Lung (tissue), 12 donors: ENCODE data around the gene IL4R. TPM values are rescaled to one million over a fixed set of nuclear protein-coding genes. Genes with fewer than 3 reads are reported as not detected.

Experiments used
- ATAC-seq: fragments of 200-7000 bp; cut with Tn5 transposase; one replicate; pipeline ENCODE4 v1.9.1; 2020; ENCODE audit warnings: moderate number of reproducible peaks; ENCODE audit not compliant: insufficient read depth, low FRiP score
- DNase-seq, 3 donors: peaks; one replicate each; pipeline ENCODE4 v3.0.0-alpha.2; 2013 to 2017
- H3K27ac ChIP-seq, 2 donors: one replicate each; pipeline ENCODE4 v1.5.1; 2013; ENCODE audit warnings: mild to moderate bottlenecking in 2 of 2, moderate library complexity in 2 of 2, control low read depth in 1 of 2, inconsistent platforms in 1 of 2, low read depth in 1 of 2, low read length in 1 of 2
- H3K27me3 ChIP-seq, 3 donors: one replicate each; pipeline ENCODE4 v1.5.1; 2013; ENCODE audit warnings: low read length in 2 of 3; ENCODE audit not compliant: control insufficient read depth in 3 of 3, insufficient read depth in 3 of 3
- H3K36me3 ChIP-seq, 4 donors: one replicate each; pipeline ENCODE4 v1.5.1; 2013; ENCODE audit warnings: low read length in 4 of 4, mild to moderate bottlenecking in 1 of 4, moderate library complexity in 1 of 4; ENCODE audit not compliant: control insufficient read depth in 4 of 4, insufficient read depth in 4 of 4
- H3K4me1 ChIP-seq, 5 donors: one replicate each; pipeline ENCODE4 v1.5.1; 2013; ENCODE audit warnings: low read length in 5 of 5, mild to moderate bottlenecking in 2 of 5, moderate library complexity in 1 of 5; ENCODE audit not compliant: control insufficient read depth in 5 of 5, insufficient read depth in 5 of 5
- H3K4me3 ChIP-seq: one replicate; pipeline ENCODE4 v1.5.1; 2013; ENCODE audit warnings: mild to moderate bottlenecking, control low read depth, moderate library complexity
- H3K9ac ChIP-seq, 2 donors: one replicate each; pipeline ENCODE4 v1.5.1; 2013; ENCODE audit warnings: low read length in 2 of 2, control low read depth in 1 of 2; ENCODE audit not compliant: insufficient read depth in 1 of 2
- H3K9me3 ChIP-seq, 4 donors: one replicate each; pipeline ENCODE4 v1.5.1; 2013; ENCODE audit warnings: low read length in 3 of 4, mild to moderate bottlenecking in 1 of 4, moderate library complexity in 1 of 4; ENCODE audit not compliant: control insufficient read depth in 4 of 4, insufficient read depth in 3 of 4
- WGBS, 2 donors: extraction: QIAGEN DNeasy Blood & Tissue Kit; methylation state at CpG; one replicate each; pipeline ENCODE4 v1.1.7; 2013; 5-methylcytosine and 5-hydroxymethylcytosine counted together
- polyA plus RNA-seq, 2 donors: library from polyadenylated mRNA; stranded (reverse); fragments of 200-250 nt; gene quantifications; one replicate each; pipeline ENCODE4 v1.2.1, GENCODE V29; 2013
- total RNA-seq, 2 donors: library from RNA; depleted of rRNA in 1 of 2; stranded (reverse); fragments of >200 nt in 1 of 2; gene quantifications; one replicate each; pipeline ENCODE4 v1.2.1, GENCODE V29; 2014 to 2021
- TF ChIP-seq, protein P1 (sequence below): IDR thresholded peaks from 2 replicates; pipeline ENCODE4 v1.5.1; 2012; ENCODE audit warnings: mild to moderate bottlenecking; ENCODE audit errors: control extremely low read depth, extremely low read depth
- donor health status: control.
- donor health status: control.
- donor health status: Bipolar disorder and iron deficiency.
- donor health status: healthy.
- donor health status: DM: yes; HTN: yes; CAD: no.

Gene IL4R
- total and polyA plus RNA-seq, 4 donors: 61.3 to 175 (median 114) TPM

- TF ChIP-seq, protein P1, sequence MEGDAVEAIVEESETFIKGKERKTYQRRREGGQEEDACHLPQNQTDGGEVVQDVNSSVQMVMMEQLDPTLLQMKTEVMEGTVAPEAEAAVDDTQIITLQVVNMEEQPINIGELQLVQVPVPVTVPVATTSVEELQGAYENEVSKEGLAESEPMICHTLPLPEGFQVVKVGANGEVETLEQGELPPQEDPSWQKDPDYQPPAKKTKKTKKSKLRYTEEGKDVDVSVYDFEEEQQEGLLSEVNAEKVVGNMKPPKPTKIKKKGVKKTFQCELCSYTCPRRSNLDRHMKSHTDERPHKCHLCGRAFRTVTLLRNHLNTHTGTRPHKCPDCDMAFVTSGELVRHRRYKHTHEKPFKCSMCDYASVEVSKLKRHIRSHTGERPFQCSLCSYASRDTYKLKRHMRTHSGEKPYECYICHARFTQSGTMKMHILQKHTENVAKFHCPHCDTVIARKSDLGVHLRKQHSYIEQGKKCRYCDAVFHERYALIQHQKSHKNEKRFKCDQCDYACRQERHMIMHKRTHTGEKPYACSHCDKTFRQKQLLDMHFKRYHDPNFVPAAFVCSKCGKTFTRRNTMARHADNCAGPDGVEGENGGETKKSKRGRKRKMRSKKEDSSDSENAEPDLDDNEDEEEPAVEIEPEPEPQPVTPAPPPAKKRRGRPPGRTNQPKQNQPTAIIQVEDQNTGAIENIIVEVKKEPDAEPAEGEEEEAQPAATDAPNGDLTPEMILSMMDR: no peak
- H3K27ac ChIP-seq: peak within 1 kb of the TSS in 1 of 2 donors; percentile 30
- no peaks in the 10 kb centered on the region for H3K27me3 ChIP-seq
- H3K9me3 ChIP-seq: no peaks in the 10 kb centered on the region
- peak within 1 kb of the TSS in 1 of 2 donors; percentile 11 for H3K9ac ChIP-seq
- H3K4me1 ChIP-seq: peaks cover 0 to 42% (median 18%) of the 10 kb centered on the region in 5 donors
- H3K36me3 ChIP-seq: no peaks in the 10 kb centered on the region
- DNase-seq: peak; percentile 51 to 88 (median 64)
- H3K4me3 ChIP-seq: peak within 1 kb of the TSS; percentile 20
- 9 to 12% methylated on average over 23 of the region's 23 CpGs for WGBS, 2 donors
- peak; percentile 39 for ATAC-seq
These were observed 88.2 kb downstream of the IL4R start, which contains the start of gene IL21R for GRCh38 chr16:27401768-27402568. IL21R (plus strand) TSS chr16:27402174; CDS start chr16:27430072, 27,898 bp downstream.

GRCh38 chr16:27402569-27402963, 88.8 kb downstream of the IL4R start:
- H3K9ac ChIP-seq: no peak overlapping the region

DNA sequence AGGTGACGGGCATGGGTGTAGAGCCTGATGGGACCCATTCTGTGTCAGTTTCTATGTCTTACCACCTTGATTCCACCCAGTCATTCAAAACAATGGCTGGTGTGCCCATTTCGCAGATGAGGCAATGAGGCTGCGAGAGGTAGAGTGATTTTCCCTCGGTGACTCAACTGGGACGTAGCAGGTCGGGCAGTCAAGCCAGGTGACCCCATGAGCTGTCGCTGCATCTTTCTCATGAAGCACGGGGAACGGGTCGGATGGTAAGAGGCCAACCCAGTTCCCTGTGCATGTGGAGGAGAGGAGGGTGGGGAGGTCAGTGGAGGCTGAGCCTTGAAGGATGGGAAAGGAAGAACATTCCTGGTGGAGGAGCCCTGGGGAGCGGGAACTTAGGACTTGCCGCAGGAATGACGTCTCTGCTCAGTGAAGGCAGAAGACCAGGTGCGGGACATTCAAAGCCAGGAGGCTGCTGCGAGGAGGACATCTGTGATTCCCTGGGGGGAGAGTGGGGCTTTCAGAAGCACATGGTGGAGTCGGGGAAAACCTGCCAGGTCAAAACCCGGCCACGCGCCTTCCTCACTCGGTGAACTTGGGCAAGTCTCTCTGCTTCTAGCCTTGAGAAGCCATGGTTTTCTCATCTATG, 89.3 kb downstream of the IL4R start:
- Histone ChIP-seq H3K4me1 (peaks cover 0 to 42% (median 18%) of the 10 kb centered on the region in 5 donors), H3K9me3 (no peaks in the 10 kb centered on the region), H3K9ac (no peak overlapping the region), H3K4me3 (peak overlapping the region; percentile 20), H3K36me3 (peaks cover 0 to under 1% (median 0%) of the 10 kb centered on the region in 4 donors), H3K27me3 (no peaks in the 10 kb centered on the region), H3K27ac (peak overlapping the region in 1 of 2 donors; percentile 30)
- TF ChIP-seq, protein P1: no peak
- ATAC-seq (no peak), DNase-seq (no peak)
- WGBS, 2 donors: 81 to 92% methylated on average over 20 of the region's 20 CpGs

More at GRCh38 chr16:27402569-27402963, 88.8 kb downstream of the IL4R start:
- H3K4me3 ChIP-seq: peak overlapping the region; percentile 20
- no peaks in the 10 kb centered on the region for H3K36me3 ChIP-seq
- peak overlapping the region in 1 of 2 donors; percentile 30 for H3K27ac ChIP-seq
- ATAC-seq (no peak), DNase-seq (no peak)
- TF ChIP-seq, protein P1: no peak
- no peaks in the 10 kb centered on the region for H3K27me3 ChIP-seq
- WGBS, 2 donors: 34 to 36% methylated on average over 8 of the region's 8 CpGs
- peaks cover 0 to 42% (median 18%) of the 10 kb centered on the region in 5 donors for H3K4me1 ChIP-seq
- no peaks in the 10 kb centered on the region for H3K9me3 ChIP-seq
